Measurements from ENCODE around the gene PHF13. TPM values are rescaled to one million over a fixed set of nuclear protein-coding genes. Genes with fewer than 3 reads are reported as not detected.
"Not testable (repeated sequence)": the region's sequence is repeated elsewhere in the genome, so short reads cannot be mapped to it uniquely, and the experiment has no call there.

Gene PHF13
- total RNA-seq, 3 donors from 2014 or later, result 10.9 to 18.3 (median 14.4) TPM

DNA sequence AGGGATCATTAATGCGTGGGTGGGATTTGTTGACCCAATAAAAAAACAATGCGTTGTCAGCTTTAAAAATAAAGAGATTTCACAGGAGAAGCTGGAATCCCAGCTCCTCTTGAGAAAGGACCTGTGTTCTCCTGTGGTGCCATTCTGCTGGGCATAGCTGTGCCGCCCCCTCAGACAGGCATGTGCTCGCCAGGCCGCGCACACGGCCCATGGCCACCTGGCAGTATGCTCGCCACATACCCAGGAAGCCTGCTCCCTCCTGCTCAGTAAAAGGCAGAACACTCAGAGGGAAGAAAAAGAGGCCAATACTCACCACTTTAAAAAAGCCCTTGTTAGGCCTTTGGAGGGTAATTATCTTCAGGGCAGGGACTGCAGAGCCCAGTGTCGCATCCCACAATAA lies 24.2 kb downstream of the PHF13 start:
- DNase-seq (ENCODE audit: low spot score in 2 of 2), result no peak
- intact Hi-C loops (cut with DNase I; ENCODE audit: low total_unique reads), result no loop called here
- H3K27me3 ChIP-seq, result no peaks in the 10 kb centered on the region
- no peak overlapping the region for H3K4me3 ChIP-seq
- no peaks in the 10 kb centered on the region for H3K9me3 ChIP-seq
- no peaks in the 10 kb centered on the region for H3K4me1 ChIP-seq
- TF ChIP-seq POLR2A (IDR thresholded peaks at IDR 0.05) (no peak), POLR2AphosphoS5 (IDR thresholded peaks at IDR 0.05) (no peak)
- TF ChIP-seq, protein P1, sequence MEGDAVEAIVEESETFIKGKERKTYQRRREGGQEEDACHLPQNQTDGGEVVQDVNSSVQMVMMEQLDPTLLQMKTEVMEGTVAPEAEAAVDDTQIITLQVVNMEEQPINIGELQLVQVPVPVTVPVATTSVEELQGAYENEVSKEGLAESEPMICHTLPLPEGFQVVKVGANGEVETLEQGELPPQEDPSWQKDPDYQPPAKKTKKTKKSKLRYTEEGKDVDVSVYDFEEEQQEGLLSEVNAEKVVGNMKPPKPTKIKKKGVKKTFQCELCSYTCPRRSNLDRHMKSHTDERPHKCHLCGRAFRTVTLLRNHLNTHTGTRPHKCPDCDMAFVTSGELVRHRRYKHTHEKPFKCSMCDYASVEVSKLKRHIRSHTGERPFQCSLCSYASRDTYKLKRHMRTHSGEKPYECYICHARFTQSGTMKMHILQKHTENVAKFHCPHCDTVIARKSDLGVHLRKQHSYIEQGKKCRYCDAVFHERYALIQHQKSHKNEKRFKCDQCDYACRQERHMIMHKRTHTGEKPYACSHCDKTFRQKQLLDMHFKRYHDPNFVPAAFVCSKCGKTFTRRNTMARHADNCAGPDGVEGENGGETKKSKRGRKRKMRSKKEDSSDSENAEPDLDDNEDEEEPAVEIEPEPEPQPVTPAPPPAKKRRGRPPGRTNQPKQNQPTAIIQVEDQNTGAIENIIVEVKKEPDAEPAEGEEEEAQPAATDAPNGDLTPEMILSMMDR (IDR thresholded peaks at IDR 0.05), result no peak
- peak overlapping the region in 1 of 2 donors; percentile 26 for H3K27ac ChIP-seq
- H3K36me3 ChIP-seq, result peaks cover 2% of the 10 kb centered on the region

DNA sequence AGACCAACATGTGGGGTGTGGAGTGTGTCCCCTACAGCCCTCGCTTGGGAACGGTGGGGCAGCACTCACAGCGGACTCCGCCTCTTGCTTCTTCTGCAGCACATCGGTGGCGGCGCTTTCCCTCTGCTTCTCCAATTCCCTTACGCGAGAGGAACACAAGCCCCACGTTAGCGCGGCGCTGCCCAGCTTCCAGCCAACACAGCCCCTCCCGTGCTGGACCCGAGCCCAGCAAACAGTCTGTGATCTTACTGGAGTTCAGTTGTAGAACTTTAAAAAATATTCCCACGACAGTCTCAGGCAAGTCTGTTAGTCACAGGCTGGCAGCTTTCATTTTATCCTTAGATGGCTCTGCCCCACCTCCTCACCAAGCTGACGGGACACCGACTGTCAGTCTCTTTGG lies 24.7 kb downstream of the PHF13 start:
- H3K27ac ChIP-seq, result peak overlapping the region; percentile 7 to 26
- peak overlapping the region in 1 of 3 donors; percentile 12 for H3K4me3 ChIP-seq
- H3K36me3 ChIP-seq, result peaks cover 4% of the 10 kb centered on the region
- intact Hi-C loops (cut with DNase I; ENCODE audit: low total_unique reads), result no loop called here
- H3K27me3 ChIP-seq, result no peaks in the 10 kb centered on the region
- DNase-seq (ENCODE audit: low spot score in 2 of 2), result peak in 1 of 2 donors; percentile 59
- no peaks in the 10 kb centered on the region for H3K9me3 ChIP-seq
- no peak for TF ChIP-seq POLR2A (IDR thresholded peaks at IDR 0.05)
- no peak for TF ChIP-seq POLR2AphosphoS5 (IDR thresholded peaks at IDR 0.05)
- TF ChIP-seq, protein P1 (IDR thresholded peaks at IDR 0.05), result no peak
- H3K4me1 ChIP-seq, result no peaks in the 10 kb centered on the region

DNA sequence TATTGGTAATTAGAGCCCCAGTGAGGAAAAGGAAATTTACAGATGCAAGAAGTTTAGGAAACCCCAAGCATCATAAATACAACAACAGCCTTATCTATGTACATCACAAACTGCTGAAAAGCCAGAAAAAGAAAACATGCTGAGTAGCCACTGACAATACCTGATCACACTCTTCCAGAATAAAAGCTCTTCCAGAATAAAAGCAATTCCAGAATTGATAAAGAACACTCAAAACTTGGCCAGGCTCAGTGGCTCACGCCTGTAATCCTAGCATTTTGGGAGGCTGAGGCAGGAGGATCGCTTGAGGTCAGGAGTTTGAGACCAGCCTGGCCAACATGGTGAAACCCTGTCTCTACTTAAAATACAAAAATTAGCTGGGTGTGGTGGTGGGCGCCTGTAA lies 27.3 kb downstream of the PHF13 start:
- H3K4me1 ChIP-seq; H3K27ac ChIP-seq; H3K27me3 ChIP-seq; H3K4me3 ChIP-seq; H3K36me3 ChIP-seq; H3K9me3 ChIP-seq; DNase-seq (ENCODE audit: low spot score in 2 of 2): not testable (repeated sequence)
- intact Hi-C loops (cut with DNase I; ENCODE audit: low total_unique reads), result loop anchor here (10.0 kb wide), 1 partner anchor 146 kb away; the partner anchor contains the start of gene PLEKHG5

DNA sequence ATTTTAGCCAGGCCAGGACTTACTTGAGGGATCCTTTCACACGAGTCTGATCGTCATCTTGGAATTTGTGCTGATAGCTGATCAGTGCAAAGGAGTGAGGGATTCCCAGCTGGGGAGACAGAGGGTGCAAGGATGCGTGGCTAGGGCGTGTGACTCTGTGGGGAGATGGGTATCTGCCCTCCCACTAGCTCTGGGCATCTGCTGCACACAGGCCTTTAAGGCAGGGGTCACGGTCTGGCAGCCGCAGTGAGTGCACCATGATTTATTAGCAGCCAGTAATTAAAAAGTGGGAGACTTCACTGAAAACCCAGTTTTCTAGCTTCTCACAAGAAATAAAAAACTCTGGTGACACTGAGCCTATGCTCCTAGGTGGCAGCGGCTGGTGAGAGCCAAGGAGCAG lies 31.5 kb downstream of the PHF13 start:
- Histone ChIP-seq H3K27ac (no peak overlapping the region), H3K9me3 (no peaks in the 10 kb centered on the region)
- intact Hi-C loops (cut with DNase I; ENCODE audit: low total_unique reads), result loop anchor here (10.0 kb wide), 1 partner anchor 150 kb away; the partner anchor contains the start of gene PLEKHG5

DNA sequence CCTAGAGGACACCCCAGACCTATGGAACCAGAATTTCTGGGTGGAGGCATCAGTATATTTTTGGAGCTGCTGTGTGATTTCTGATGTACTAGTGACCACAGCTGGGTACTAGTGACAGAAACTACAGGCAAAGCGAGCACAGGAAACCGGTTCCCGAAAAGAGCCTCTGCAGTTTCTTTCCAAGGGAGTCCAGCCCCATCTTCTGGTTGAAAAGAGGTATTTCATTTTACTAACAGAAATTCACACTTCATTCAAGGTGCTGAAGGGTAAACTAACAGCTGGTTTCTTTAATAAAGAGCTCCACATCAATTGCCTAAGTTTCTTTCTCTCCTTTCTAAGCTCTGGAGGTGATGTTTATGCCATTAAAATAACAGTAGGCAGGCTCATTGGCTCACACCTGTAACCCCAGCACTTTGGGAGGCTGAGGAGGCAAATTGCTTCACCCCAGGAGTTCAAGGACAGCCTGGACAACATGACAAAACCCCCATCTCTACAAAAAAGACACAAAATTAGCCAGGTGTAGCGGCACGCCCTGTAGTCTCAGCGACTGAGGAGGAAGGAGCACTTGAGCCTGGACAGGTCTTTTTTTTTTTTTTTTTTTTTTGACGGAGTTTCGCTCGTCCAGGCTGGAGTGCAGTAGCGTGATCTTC lies 33.1 kb downstream of the PHF13 start:
- peaks cover 4% of the 10 kb centered on the region for H3K36me3 ChIP-seq
- no peaks in the 10 kb centered on the region for H3K9me3 ChIP-seq
- no peaks in the 10 kb centered on the region for H3K4me1 ChIP-seq
- DNase-seq (ENCODE audit: low spot score in 2 of 2), result no peak
- H3K27me3 ChIP-seq, result no peaks in the 10 kb centered on the region
- intact Hi-C loops (cut with DNase I; ENCODE audit: low total_unique reads), result loop anchor here (10.0 kb wide), 1 partner anchor 152 kb away; the partner anchor contains the start of gene PLEKHG5
- H3K27ac ChIP-seq, result no peak overlapping the region
- H3K4me3 ChIP-seq, result no peak overlapping the region
- TF ChIP-seq POLR2A (IDR thresholded peaks at IDR 0.05), result no peak
- TF ChIP-seq, protein P1 (IDR thresholded peaks at IDR 0.05), result peak; percentile 53 to 68 (median 66)

More for the DNA sequence above, 31.5 kb downstream of the PHF13 start:
- Histone ChIP-seq H3K36me3 (peaks cover 4% of the 10 kb centered on the region), H3K4me3 (no peak overlapping the region), H3K4me1 (no peaks in the 10 kb centered on the region), H3K27me3 (no peaks in the 10 kb centered on the region)
- TF ChIP-seq POLR2AphosphoS5 (IDR thresholded peaks at IDR 0.05) (no peak), POLR2A (IDR thresholded peaks at IDR 0.05) (no peak)
- TF ChIP-seq, protein P1 (IDR thresholded peaks at IDR 0.05), result no peak
- DNase-seq (ENCODE audit: low spot score in 2 of 2), result no peak

All from breast epithelium (tissue), 4 donors.